IMR-90 (cell line): ENCODE data around the gene HAO2.
"Not testable (repeated sequence)": the region's sequence is repeated elsewhere in the genome, so short reads cannot be mapped to it uniquely, and the experiment has no call there.

Experiments
- BHLHE40 ChIP-seq: fragments of 150-350 bp; IDR thresholded peaks from 2 replicates; pipeline ENCODE4 v1.6.1; 2016; ENCODE audit warnings: mild to moderate bottlenecking, low read depth, low read length
- CEBPB ChIP-seq: IDR thresholded peaks from 2 replicates; pipeline ENCODE4 v1.6.1; 2012; ENCODE audit warnings: low read depth, low read length, improper control_type of control experiment
- ELK1 ChIP-seq: fragments of 150-350 bp; IDR thresholded peaks from 2 replicates; pipeline ENCODE4 v1.6.1; 2016; ENCODE audit warnings: low read depth, mild to moderate bottlenecking, low read length, moderate library complexity, borderline replicate concordance
- FOS ChIP-seq: fragments of 150-350 bp; IDR thresholded peaks from 2 replicates; pipeline ENCODE4 v1.6.1; 2016; ENCODE audit warnings: low read depth, low read length
- MXI1 ChIP-seq: IDR thresholded peaks from 2 replicates; pipeline ENCODE4 v1.6.1; 2012; ENCODE audit warnings: low read depth, mild to moderate bottlenecking, low read length, moderate library complexity, borderline replicate concordance
- POLR2A ChIP-seq: IDR thresholded peaks from 2 replicates; pipeline ENCODE4 v1.6.1; 2012; ENCODE audit warnings: mild to moderate bottlenecking, low read depth, low read length
- RAD21 ChIP-seq: IDR thresholded peaks from 2 replicates; pipeline ENCODE4 v1.6.1; 2012; ENCODE audit warnings: low read length, improper control_type of control experiment
- RCOR1 ChIP-seq: IDR thresholded peaks from 2 replicates; pipeline ENCODE4 v1.6.1; 2012; ENCODE audit warnings: mild to moderate bottlenecking, low read length, improper control_type of control experiment; ENCODE audit not compliant: insufficient replicate concordance
- RFX5 ChIP-seq: IDR thresholded peaks from 2 replicates; pipeline ENCODE4 v1.8.0; 2012; ENCODE audit warnings: low read depth, mild to moderate bottlenecking, low read length, moderate library complexity
- SMC3 ChIP-seq: fragments of 150-350 bp; IDR thresholded peaks from 2 replicates; pipeline ENCODE4 v1.6.1; 2016; ENCODE audit warnings: low read depth, mild to moderate bottlenecking, antibody characterized with exemption, low read length, moderate library complexity
- TF ChIP-seq, protein P1 (sequence below): conservative IDR thresholded peaks from 2 replicates; pipeline ENCODE4 v1.5.1; 2012; ENCODE audit warnings: mild to moderate bottlenecking, low read depth, low read length, improper control_type of control experiment
- TF ChIP-seq, protein P2 (sequence below): fragments of 150-350 bp; IDR thresholded peaks from 2 replicates; pipeline ENCODE4 v1.6.1; 2017; ENCODE audit warnings: mild to moderate bottlenecking, antibody characterized with exemption, low read length, low read depth

DNA sequence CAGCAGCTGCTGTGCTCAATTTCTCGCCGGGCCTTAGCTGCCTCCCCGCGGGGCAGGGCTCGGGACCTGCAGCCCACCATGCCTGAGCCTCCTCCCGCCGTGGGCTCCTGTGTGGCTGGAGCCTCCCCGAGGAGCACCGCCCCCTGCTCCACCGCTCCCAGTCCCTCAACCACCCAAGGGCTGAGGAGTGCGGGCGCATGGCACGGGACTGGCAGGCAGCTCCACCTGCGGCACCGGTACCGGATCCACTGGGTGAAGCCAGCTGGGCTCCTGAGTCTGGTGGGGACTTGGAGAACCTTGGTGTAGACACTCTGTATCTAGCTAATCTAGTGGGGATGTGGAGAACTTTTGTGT lies 34.7 kb upstream of the HAO2 start:
- TF ChIP-seq, protein P1, sequence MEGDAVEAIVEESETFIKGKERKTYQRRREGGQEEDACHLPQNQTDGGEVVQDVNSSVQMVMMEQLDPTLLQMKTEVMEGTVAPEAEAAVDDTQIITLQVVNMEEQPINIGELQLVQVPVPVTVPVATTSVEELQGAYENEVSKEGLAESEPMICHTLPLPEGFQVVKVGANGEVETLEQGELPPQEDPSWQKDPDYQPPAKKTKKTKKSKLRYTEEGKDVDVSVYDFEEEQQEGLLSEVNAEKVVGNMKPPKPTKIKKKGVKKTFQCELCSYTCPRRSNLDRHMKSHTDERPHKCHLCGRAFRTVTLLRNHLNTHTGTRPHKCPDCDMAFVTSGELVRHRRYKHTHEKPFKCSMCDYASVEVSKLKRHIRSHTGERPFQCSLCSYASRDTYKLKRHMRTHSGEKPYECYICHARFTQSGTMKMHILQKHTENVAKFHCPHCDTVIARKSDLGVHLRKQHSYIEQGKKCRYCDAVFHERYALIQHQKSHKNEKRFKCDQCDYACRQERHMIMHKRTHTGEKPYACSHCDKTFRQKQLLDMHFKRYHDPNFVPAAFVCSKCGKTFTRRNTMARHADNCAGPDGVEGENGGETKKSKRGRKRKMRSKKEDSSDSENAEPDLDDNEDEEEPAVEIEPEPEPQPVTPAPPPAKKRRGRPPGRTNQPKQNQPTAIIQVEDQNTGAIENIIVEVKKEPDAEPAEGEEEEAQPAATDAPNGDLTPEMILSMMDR, result not testable (repeated sequence)
- TF ChIP-seq, protein P2, sequence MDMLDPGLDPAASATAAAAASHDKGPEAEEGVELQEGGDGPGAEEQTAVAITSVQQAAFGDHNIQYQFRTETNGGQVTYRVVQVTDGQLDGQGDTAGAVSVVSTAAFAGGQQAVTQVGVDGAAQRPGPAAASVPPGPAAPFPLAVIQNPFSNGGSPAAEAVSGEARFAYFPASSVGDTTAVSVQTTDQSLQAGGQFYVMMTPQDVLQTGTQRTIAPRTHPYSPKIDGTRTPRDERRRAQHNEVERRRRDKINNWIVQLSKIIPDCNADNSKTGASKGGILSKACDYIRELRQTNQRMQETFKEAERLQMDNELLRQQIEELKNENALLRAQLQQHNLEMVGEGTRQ, result not testable (repeated sequence)
- TF ChIP-seq RFX5, RCOR1, SMC3, POLR2A, FOS, RAD21, ELK1, MXI1, CEBPB, BHLHE40: not testable (repeated sequence)
